H9 (cell line): ENCODE data around the gene ZNF236. TPM values are rescaled to one million over a fixed set of nuclear protein-coding genes. Genes with fewer than 3 reads are reported as not detected.

Experiments
- DNase-seq: peaks from one replicate; pipeline ENCODE4 v3.0.0-alpha.2; 2017
- H2AFZ ChIP-seq: one replicate; pipeline ENCODE4 v1.6.1; 2013; ENCODE audit warnings: mild to moderate bottlenecking, low read length, control low read depth, moderate library complexity
- H2AK5ac ChIP-seq: 2 replicates; pipeline ENCODE4 v1.6.1; 2013; ENCODE audit warnings: low read length, control low read depth, mixed read lengths; ENCODE audit not compliant: insufficient read length
- H2BK120ac ChIP-seq: one replicate; pipeline ENCODE4 v1.6.1; 2013; ENCODE audit warnings: low read depth, mild to moderate bottlenecking, low read length, control low read depth, inconsistent platforms; ENCODE audit not compliant: poor library complexity, severe bottlenecking
- H2BK12ac ChIP-seq: 2 replicates; pipeline ENCODE4 v1.6.1; 2013; ENCODE audit warnings: low read length, control low read depth, mixed read lengths, low read depth; ENCODE audit not compliant: insufficient read length
- H2BK15ac ChIP-seq: 2 replicates; pipeline ENCODE4 v1.6.1; 2013; ENCODE audit warnings: low read depth, low read length, control low read depth
- H2BK20ac ChIP-seq: one replicate; pipeline ENCODE4 v1.6.1; 2013; ENCODE audit warnings: low read depth, mild to moderate bottlenecking, low read length, control low read depth, inconsistent platforms; ENCODE audit not compliant: poor library complexity, severe bottlenecking
- H2BK5ac ChIP-seq: 2 replicates; pipeline ENCODE4 v1.6.1; 2013; ENCODE audit warnings: low read length, control low read depth, mixed read lengths; ENCODE audit not compliant: insufficient read length
- H3K14ac ChIP-seq: 2 replicates; pipeline ENCODE4 v1.6.1; 2013; ENCODE audit warnings: low read length, control low read depth; ENCODE audit not compliant: insufficient read depth
- H3K18ac ChIP-seq: 2 replicates; pipeline ENCODE4 v1.6.1; 2013; ENCODE audit warnings: low read depth, mild to moderate bottlenecking, mixed read lengths, low read length, control low read depth; ENCODE audit not compliant: insufficient read length
- H3K23ac ChIP-seq: 2 replicates; pipeline ENCODE4 v1.6.1; 2013; ENCODE audit warnings: low read length, control low read depth, mixed read lengths, low read depth; ENCODE audit not compliant: insufficient read length
- H3K23me2 ChIP-seq: 2 replicates; pipeline ENCODE4 v1.6.1; 2013; ENCODE audit warnings: low read depth, mild to moderate bottlenecking, mixed read lengths, low read length, control low read depth; ENCODE audit not compliant: insufficient read length, poor library complexity, severe bottlenecking
- H3K27ac ChIP-seq: 2 replicates; pipeline ENCODE4 v1.5.1; 2013; ENCODE audit warnings: low read length, control low read depth, mixed read lengths, low read depth; ENCODE audit not compliant: insufficient read length
- H3K27me3 ChIP-seq: 2 replicates; pipeline ENCODE4 v1.6.1; 2013; ENCODE audit warnings: low read length, control low read depth, inconsistent platforms; ENCODE audit not compliant: insufficient read depth
- H3K4ac ChIP-seq: 2 replicates; pipeline ENCODE4 v1.6.1; 2013; ENCODE audit warnings: low read depth, mild to moderate bottlenecking, control low read depth, inconsistent platforms, low read length, moderate library complexity
- H3K4me1 ChIP-seq: 2 replicates; pipeline ENCODE4 v1.6.1; 2013; ENCODE audit warnings: low read length, control low read depth, inconsistent platforms; ENCODE audit not compliant: insufficient read depth
- H3K4me2 ChIP-seq: 2 replicates; pipeline ENCODE4 v1.6.1; 2013; ENCODE audit warnings: low read length, control low read depth, mixed read lengths; ENCODE audit not compliant: insufficient read length, insufficient read depth
- H3K56ac ChIP-seq: 2 replicates; pipeline ENCODE4 v1.6.1; 2013; ENCODE audit warnings: low read depth, mild to moderate bottlenecking, mixed read lengths, low read length, control low read depth; ENCODE audit not compliant: insufficient read length
- H3K79me1 ChIP-seq: 2 replicates; pipeline ENCODE4 v1.6.1; 2013; ENCODE audit warnings: low read depth, mild to moderate bottlenecking, moderate library complexity, low read length, control low read depth, inconsistent platforms; ENCODE audit not compliant: insufficient read depth, poor library complexity, severe bottlenecking
- H3K79me2 ChIP-seq: 2 replicates; pipeline ENCODE4 v1.6.1; 2013; ENCODE audit warnings: low read length, control low read depth, inconsistent platforms; ENCODE audit not compliant: insufficient read depth
- H3K9ac ChIP-seq: 2 replicates; pipeline ENCODE4 v1.6.1; 2013; ENCODE audit warnings: low read length, control low read depth, mixed read lengths; ENCODE audit not compliant: insufficient read length; ENCODE audit errors: extremely low read depth
- H3K9me3 ChIP-seq: one replicate; pipeline ENCODE4 v1.6.1; 2013; ENCODE audit warnings: low read depth, low read length, inconsistent platforms; ENCODE audit not compliant: control insufficient read depth
- H3T11ph ChIP-seq: one replicate; pipeline ENCODE4 v1.6.1; 2013; ENCODE audit warnings: mild to moderate bottlenecking, low read length, control low read depth, inconsistent platforms
- H4K20me1 ChIP-seq: one replicate; pipeline ENCODE4 v1.6.1; 2013; ENCODE audit not compliant: control insufficient read depth, insufficient read length, insufficient read depth
- H4K5ac ChIP-seq: 2 replicates; pipeline ENCODE4 v1.6.1; 2013; ENCODE audit warnings: low read depth, mild to moderate bottlenecking, mixed read lengths, low read length, control low read depth; ENCODE audit not compliant: insufficient read length
- H4K8ac ChIP-seq: replicated peaks from 2 replicates; pipeline ENCODE4 v1.6.1; 2013; ENCODE audit warnings: low read length, control low read depth, mixed read lengths, low read depth; ENCODE audit not compliant: insufficient read length
- H4K91ac ChIP-seq: 2 replicates; pipeline ENCODE4 v1.6.1; 2013; ENCODE audit warnings: low read depth, mild to moderate bottlenecking, moderate library complexity, mixed read lengths, low read length, control low read depth; ENCODE audit not compliant: insufficient read length
- H3K27ac Mint-ChIP-seq, 3 experiments: 2 replicates in 2 of 3; 3 replicates in 1 of 3; pipeline ENCODE4 v1.8.0; 2020 to 2021; ENCODE audit warnings: mixed read lengths in 3 of 3, mild to moderate bottlenecking in 1 of 3, moderate library complexity in 1 of 3
- H3K27me3 Mint-ChIP-seq: 2 replicates; pipeline ENCODE4 v1.8.0; 2021; ENCODE audit warnings: low read depth, mild to moderate bottlenecking, moderate library complexity, mixed read lengths
- H3K36me3 Mint-ChIP-seq, 3 experiments: 2 replicates in 2 of 3; 3 replicates in 1 of 3; pipeline ENCODE4 v1.8.0; 2020 to 2021; ENCODE audit warnings: low read depth in 3 of 3, mixed read lengths in 3 of 3; ENCODE audit not compliant: insufficient read depth in 1 of 3
- H3K4me1 Mint-ChIP-seq, 2 experiments: 2 replicates each; pipeline ENCODE4 v1.8.0; 2020; ENCODE audit warnings: mixed read lengths in 2 of 2
- H3K4me3 Mint-ChIP-seq, 2 experiments: 2 replicates in 1 of 2; 3 replicates in 1 of 2; pipeline ENCODE4 v1.8.0; 2020 to 2021; ENCODE audit warnings: mild to moderate bottlenecking in 2 of 2, mixed read lengths in 2 of 2, moderate library complexity in 1 of 2
- H3K9me3 Mint-ChIP-seq, 2 experiments: 2 replicates in 1 of 2; 3 replicates in 1 of 2; pipeline ENCODE4 v1.8.0; 2020; ENCODE audit warnings: mild to moderate bottlenecking in 2 of 2, mixed read lengths in 2 of 2, moderate library complexity in 1 of 2
- CTCF ChIP-seq: fragments of 200-600 bp; sonication (generic); conservative IDR thresholded peaks from 3 replicates; pipeline ENCODE4 v1.8.0; 2021; ENCODE audit warnings: antibody characterized with exemption, mild to moderate bottlenecking
- WGBS: extraction: QIAGEN DNeasy Blood & Tissue Kit; methylation state at CpG from one replicate; pipeline ENCODE4 v1.1.7; 2013; ENCODE audit warnings: missing lambda C conversion rate, low lambda C conversion rate, mixed read lengths; ENCODE audit not compliant: insufficient read length; ENCODE audit errors: extremely low coverage; 5-methylcytosine and 5-hydroxymethylcytosine counted together
- total RNA-seq: library from RNA; stranded (reverse); gene quantifications from 2 replicates; pipeline ENCODE4 v1.2.1, GENCODE V29; 2021

The ZNF236 gene
- total RNA-seq, 1 experiment from 2014 or later = 16.0 TPM

GRCh38 chr18:76903386-76903785, 81.0 kb downstream of the ZNF236 start:
- no peak overlapping the region for H4K5ac ChIP-seq
- H3K14ac ChIP-seq = no peak overlapping the region
- no peak overlapping the region for H3K23ac ChIP-seq
- no peak overlapping the region for H3T11ph ChIP-seq
- no peak overlapping the region for H2BK20ac ChIP-seq
- H3K27me3 ChIP-seq = no peaks in the 10 kb centered on the region
- no peaks in the 10 kb centered on the region for H3K23me2 ChIP-seq
- H3K79me2 ChIP-seq = no peaks in the 10 kb centered on the region
- no peaks in the 10 kb centered on the region for H3K9me3 ChIP-seq
- no peak overlapping the region for H2BK5ac ChIP-seq
- H4K91ac ChIP-seq = no peak overlapping the region
- H3K4me1 Mint-ChIP-seq = no peaks in the 10 kb centered on the region
- no peaks in the 10 kb centered on the region for H4K20me1 ChIP-seq
- no peak for DNase-seq
- H3K4me3 Mint-ChIP-seq = no peak overlapping the region
- no peak overlapping the region for H2AFZ ChIP-seq
- no peak overlapping the region for H3K4ac ChIP-seq
- H3K4me2 ChIP-seq = no peak overlapping the region
- no peak overlapping the region for H4K8ac ChIP-seq
- H3K56ac ChIP-seq = no peak overlapping the region
- no peak for TF ChIP-seq CTCF
- no peak overlapping the region for H2BK12ac ChIP-seq
- H3K27me3 Mint-ChIP-seq = no peaks in the 10 kb centered on the region
- no peak overlapping the region for H2BK120ac ChIP-seq
- no peak overlapping the region for H2AK5ac ChIP-seq
- H3K9me3 Mint-ChIP-seq = no peaks in the 10 kb centered on the region
- no peaks in the 10 kb centered on the region for H3K79me1 ChIP-seq
- H3K18ac ChIP-seq = no peak overlapping the region
- H3K27ac ChIP-seq = no peak overlapping the region
- peaks cover 7 to 36% (median 26%) of the 10 kb centered on the region in 3 experiments; a peak in 6 of 7 replicates for H3K36me3 Mint-ChIP-seq
- no peak overlapping the region; a peak in 1 of 7 replicates for H3K27ac Mint-ChIP-seq
- WGBS = no CpG with 5 or more reads among the region's 6 CpGs
- no peak overlapping the region for H2BK15ac ChIP-seq
- no peak overlapping the region for H3K9ac ChIP-seq
- H3K4me1 ChIP-seq = no peaks in the 10 kb centered on the region
